IMR-90 (cell line): ENCODE data around the gene CLSTN1. TPM values are rescaled to one million over a fixed set of nuclear protein-coding genes. Genes with fewer than 3 reads are reported as not detected.
A peak's percentile ranks its signal among the peaks of the same experiment; 100 is the strongest.

Experiments used
- ATAC-seq: fragments of 200-7000 bp; cut with Tn5 transposase; 2 replicates; pipeline ENCODE4 v1.9.1; 2020; ENCODE audit warnings: low read depth, mild to moderate bottlenecking, moderate library complexity
- BruUV-seq: library from RNA; stranded (reverse); fragments of 400-500 nt; replicated peaks from 2 replicates; lab custom pipeline; 2021; lab: Mats Ljungman, UMichigan
- CTCF ChIA-PET: fragments of 300-600 bp; formaldehyde crosslinking; extraction: SDS; loops from one replicate; lab custom pipeline; 2021; ENCODE audit warnings: antibody characterized with exemption; lab: Yijun Ruan, JAX
- POLR2A ChIA-PET: fragments of 300-600 bp; sonication (Branson Sonifier 250); formaldehyde crosslinking; loops from one replicate; lab custom pipeline; 2022; ENCODE audit warnings: antibody characterized with exemption; ENCODE audit not compliant: unreplicated experiment; lab: Charles Lee
- DNase-seq: peaks from one replicate; pipeline ENCODE4 v3.0.0; 2013
- H2AFZ ChIP-seq: replicated peaks from 2 replicates; pipeline ENCODE3; 2013; ENCODE audit warnings: low read length, mild to moderate bottlenecking; ENCODE audit not compliant: poor library complexity
- H2AK5ac ChIP-seq: 2 replicates; pipeline ENCODE4 v1.6.1; 2013; ENCODE audit warnings: low read depth, low read length, inconsistent platforms
- H2AK9ac ChIP-seq: replicated peaks from 2 replicates; pipeline ENCODE3; 2013; ENCODE audit warnings: mild to moderate bottlenecking, low read depth, low read length, moderate library complexity; ENCODE audit not compliant: poor library complexity
- H2BK120ac ChIP-seq: 2 replicates; pipeline ENCODE4 v1.6.1; 2013; ENCODE audit warnings: low read depth, low read length, inconsistent platforms
- H2BK15ac ChIP-seq: 3 replicates; pipeline ENCODE4 v1.6.1; 2013; ENCODE audit warnings: low read depth, low read length, inconsistent platforms
- H2BK20ac ChIP-seq: 2 replicates; pipeline ENCODE4 v1.6.1; 2013; ENCODE audit warnings: low read depth, mild to moderate bottlenecking, inconsistent platforms, low read length, moderate library complexity
- H2BK5ac ChIP-seq: 2 replicates; pipeline ENCODE4 v1.6.1; 2013; ENCODE audit warnings: mild to moderate bottlenecking, low read depth, low read length, inconsistent platforms; ENCODE audit not compliant: poor library complexity, severe bottlenecking
- H3K14ac ChIP-seq: replicated peaks from 2 replicates; pipeline ENCODE4 v1.6.1; 2013; ENCODE audit warnings: low read depth, low read length, inconsistent platforms
- H3K18ac ChIP-seq: 2 replicates; pipeline ENCODE4 v1.6.1; 2013; ENCODE audit warnings: low read depth, low read length, control low read depth
- H3K23ac ChIP-seq: 2 replicates; pipeline ENCODE4 v1.6.1; 2013; ENCODE audit warnings: low read depth, low read length, inconsistent platforms
- H3K27ac ChIP-seq: 2 replicates; pipeline ENCODE4 v1.5.1; 2013; ENCODE audit warnings: mild to moderate bottlenecking, control low read depth, low read length; ENCODE audit not compliant: insufficient read depth
- H3K27me3 ChIP-seq: 2 replicates; pipeline ENCODE4 v1.6.1; 2013; ENCODE audit warnings: low read length; ENCODE audit not compliant: control insufficient read depth, insufficient read depth
- H3K36me3 ChIP-seq: 2 replicates; pipeline ENCODE4 v1.6.1; 2013; ENCODE audit warnings: low read length, mixed read lengths; ENCODE audit not compliant: control insufficient read depth, insufficient read depth
- H3K4ac ChIP-seq: 2 replicates; pipeline ENCODE4 v1.6.1; 2013; ENCODE audit warnings: low read depth, low read length, inconsistent platforms
- H3K4me1 ChIP-seq: 2 replicates; pipeline ENCODE4 v1.6.1; 2013; ENCODE audit warnings: low read length, mixed read lengths; ENCODE audit not compliant: control insufficient read depth, insufficient read depth
- H3K4me2 ChIP-seq: 2 replicates; pipeline ENCODE4 v1.6.1; 2013; ENCODE audit warnings: low read depth, mild to moderate bottlenecking, control low read depth, low read length, moderate library complexity
- H3K4me3 ChIP-seq: 2 replicates; pipeline ENCODE4 v1.5.1; 2013; ENCODE audit warnings: low read depth, mild to moderate bottlenecking, control low read depth, low read length, moderate library complexity; ENCODE audit not compliant: insufficient read depth
- H3K56ac ChIP-seq: 2 replicates; pipeline ENCODE4 v1.6.1; 2013; ENCODE audit warnings: low read length, inconsistent platforms; ENCODE audit not compliant: insufficient read depth; ENCODE audit errors: extremely low read depth
- H3K79me1 ChIP-seq, 2 experiments: 2 replicates each; pipeline ENCODE4 v1.6.1; 2013; ENCODE audit warnings: low read length in 2 of 2, inconsistent platforms in 1 of 2, low read depth in 1 of 2
- H3K9ac ChIP-seq: 2 replicates; pipeline ENCODE4 v1.6.1; 2013; ENCODE audit warnings: low read depth, low read length, control low read depth
- H3K9me1 ChIP-seq: 2 replicates; pipeline ENCODE4 v1.6.1; 2013; ENCODE audit warnings: low read length, inconsistent platforms; ENCODE audit not compliant: insufficient read depth
- H3K9me3 ChIP-seq: 2 replicates; pipeline ENCODE4 v1.6.1; 2013; ENCODE audit warnings: low read length; ENCODE audit not compliant: control insufficient read depth, insufficient read depth
- H4K20me1 ChIP-seq: 2 replicates; pipeline ENCODE4 v1.6.1; 2013; ENCODE audit warnings: low read length, inconsistent platforms; ENCODE audit not compliant: insufficient read depth
- H4K5ac ChIP-seq: 2 replicates; pipeline ENCODE4 v1.6.1; 2013; ENCODE audit warnings: mild to moderate bottlenecking, low read depth, low read length, control low read depth
- H4K8ac ChIP-seq, 2 experiments: 2 replicates each; pipeline ENCODE4 v1.6.1; 2013; ENCODE audit warnings: low read depth in 2 of 2, low read length in 2 of 2, control low read depth in 1 of 2, inconsistent platforms in 1 of 2
- H4K91ac ChIP-seq: 2 replicates; pipeline ENCODE4 v1.6.1; 2013; ENCODE audit warnings: low read depth, low read length, inconsistent platforms; ENCODE audit not compliant: insufficient read depth
- BHLHE40 ChIP-seq: fragments of 150-350 bp; IDR thresholded peaks from 2 replicates; pipeline ENCODE4 v1.6.1; 2016; ENCODE audit warnings: mild to moderate bottlenecking, low read depth, low read length
- CEBPB ChIP-seq: IDR thresholded peaks from 2 replicates; pipeline ENCODE4 v1.6.1; 2012; ENCODE audit warnings: low read depth, low read length, improper control_type of control experiment
- CHD1 ChIP-seq: IDR thresholded peaks from 2 replicates; pipeline ENCODE4 v1.6.1; 2012; ENCODE audit warnings: low read depth, low read length, improper control_type of control experiment
- CTCF ChIP-seq: conservative IDR thresholded peaks from 2 replicates; pipeline ENCODE4 v1.5.1; 2012; ENCODE audit warnings: mild to moderate bottlenecking, low read depth, low read length, improper control_type of control experiment
- ELK1 ChIP-seq: fragments of 150-350 bp; IDR thresholded peaks from 2 replicates; pipeline ENCODE4 v1.6.1; 2016; ENCODE audit warnings: low read depth, mild to moderate bottlenecking, low read length, moderate library complexity, borderline replicate concordance
- FOS ChIP-seq: fragments of 150-350 bp; IDR thresholded peaks from 2 replicates; pipeline ENCODE4 v1.6.1; 2016; ENCODE audit warnings: low read depth, low read length
- MAFK ChIP-seq: IDR thresholded peaks from 2 replicates; pipeline ENCODE4 v1.6.1; 2012; ENCODE audit warnings: low read depth, low read length, improper control_type of control experiment
- MAZ ChIP-seq: IDR thresholded peaks from 2 replicates; pipeline ENCODE4 v1.6.1; 2012; ENCODE audit warnings: low read depth, mild to moderate bottlenecking, low read length, improper control_type of control experiment, moderate library complexity, borderline replicate concordance
- MXI1 ChIP-seq: IDR thresholded peaks from 2 replicates; pipeline ENCODE4 v1.6.1; 2012; ENCODE audit warnings: low read depth, mild to moderate bottlenecking, low read length, moderate library complexity, borderline replicate concordance
- POLR2A ChIP-seq: IDR thresholded peaks from 2 replicates; pipeline ENCODE4 v1.6.1; 2012; ENCODE audit warnings: mild to moderate bottlenecking, low read depth, low read length
- RAD21 ChIP-seq: IDR thresholded peaks from 2 replicates; pipeline ENCODE4 v1.6.1; 2012; ENCODE audit warnings: low read length, improper control_type of control experiment
- RCOR1 ChIP-seq: IDR thresholded peaks from 2 replicates; pipeline ENCODE4 v1.6.1; 2012; ENCODE audit warnings: mild to moderate bottlenecking, low read length, improper control_type of control experiment; ENCODE audit not compliant: insufficient replicate concordance
- RFX5 ChIP-seq: IDR thresholded peaks from 2 replicates; pipeline ENCODE4 v1.8.0; 2012; ENCODE audit warnings: low read depth, mild to moderate bottlenecking, low read length, moderate library complexity
- SMC3 ChIP-seq: fragments of 150-350 bp; IDR thresholded peaks from 2 replicates; pipeline ENCODE4 v1.6.1; 2016; ENCODE audit warnings: low read depth, mild to moderate bottlenecking, antibody characterized with exemption, low read length, moderate library complexity
- USF2 ChIP-seq: fragments of 150-350 bp; IDR thresholded peaks from 2 replicates; pipeline ENCODE4 v1.6.1; 2017; ENCODE audit warnings: mild to moderate bottlenecking, antibody characterized with exemption, low read length, low read depth
- WGBS, 2 experiments: methylation state at CpG; one replicate each; pipeline versions ENCODE4 v1.1.5 to v1.1.7; 2013; ENCODE audit warnings: missing lambda C conversion rate in 2 of 2; ENCODE audit not compliant: insufficient read length in 1 of 2; ENCODE audit errors: extremely low coverage in 2 of 2; 5-methylcytosine and 5-hydroxymethylcytosine counted together
- dilution Hi-C: fragments of 300-500 bp; cut with HindIII; formaldehyde crosslinking; loops from one replicate; pipeline ENCODE4 v1.14.3; 2018; ENCODE audit warnings: low sequenced_read_pairs; ENCODE audit not compliant: unreplicated experiment
- in situ Hi-C: fragments of 300-500 bp; cut with MboI; formaldehyde crosslinking; loops from 3 replicates; pipeline ENCODE4 v1.14.3; 2019; ENCODE audit warnings: low sequenced_read_pairs, inconsistent platforms, mixed read lengths
- intact Hi-C: fragments of 100-400 bp; cut with micrococcal nuclease; formaldehyde crosslinking; loops from 2 replicates; pipeline ENCODE4 v1.10.0; 2022
- polyA plus RNA-seq, 3 experiments: library from polyadenylated mRNA; depleted of rRNA; stranded (reverse); fragments of >200 nt; gene quantifications; 2 replicates each; pipeline ENCODE4 v1.2.3, GENCODE V29; 2012; ENCODE audit warnings: low replicate concordance in 1 of 3
- total RNA-seq: library from RNA; depleted of rRNA; stranded (reverse); fragments of >200 nt; gene quantifications from 2 replicates; pipeline ENCODE4 v1.2.3, GENCODE V29; 2012

The CLSTN1 gene
- total and polyA plus RNA-seq, 2 of the 4 experiments (the other 2 are of a cell fraction): 30.1 to 72.2 TPM

DNA sequence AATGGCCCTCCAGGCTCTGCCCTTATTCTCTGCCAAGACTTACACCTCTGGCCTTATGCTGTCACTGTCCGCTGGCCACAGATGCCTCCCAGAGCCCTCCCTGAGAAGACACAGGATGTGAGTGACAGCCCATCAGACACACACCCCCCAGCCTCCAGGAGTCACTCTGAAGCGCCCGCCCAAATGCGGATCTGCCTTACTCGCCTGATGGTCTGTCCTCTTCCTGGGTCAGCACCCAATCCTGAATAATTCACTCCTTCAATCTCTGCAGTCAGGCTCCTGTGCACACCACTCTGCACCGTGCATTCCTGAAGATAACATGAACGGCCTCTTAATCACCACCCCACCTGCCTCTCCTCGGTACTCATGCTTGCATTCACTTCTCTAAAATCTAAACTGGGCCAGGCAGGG, 14.7 kb downstream of the CLSTN1 start:
- Histone ChIP-seq H3K79me1 (peaks cover 23 to 72% of the 10 kb centered on the region in 2 experiments), H3K18ac (no peak overlapping the region), H3K14ac (no peak overlapping the region), H2BK120ac (no peak overlapping the region), H2BK5ac (no peak overlapping the region), H3K36me3 (no peaks in the 10 kb centered on the region; the same call in 1 of the 2 replicates), H3K27ac (no peak overlapping the region), H2AK9ac (no peak overlapping the region), H3K4me1 (peaks cover 7% of the 10 kb centered on the region; the same call in 1 of the 2 replicates), H4K20me1 (peaks cover 76% of the 10 kb centered on the region), H3K4me3 (no peak overlapping the region), H2AK5ac (no peak overlapping the region), H2AFZ (no peak overlapping the region), H3K9me3 (no peaks in the 10 kb centered on the region), H2BK20ac (no peak overlapping the region), H3K27me3 (no peaks in the 10 kb centered on the region), H3K4ac (no peak overlapping the region), H4K5ac (no peak overlapping the region), H3K9ac (no peak overlapping the region), H4K8ac (no peak overlapping the region), H2BK15ac (no peak overlapping the region), H3K4me2 (no peak overlapping the region), H3K9me1 (peaks cover 18% of the 10 kb centered on the region), H3K56ac (no peak overlapping the region), H4K91ac (no peak overlapping the region), H3K23ac (no peak overlapping the region)
- BruUV-seq: no TSS peak
- intact Hi-C loops: no loop called here
- POLR2A ChIA-PET: no interaction called here
- CTCF ChIA-PET: no interaction called here
- TF ChIP-seq MAFK (no peak), MAZ (no peak), ELK1 (no peak), CHD1 (no peak), USF2 (no peak), SMC3 (no peak), RCOR1 (no peak), RAD21 (no peak), CEBPB (no peak), POLR2A (no peak), BHLHE40 (no peak), MXI1 (no peak), FOS (no peak), RFX5 (no peak), CTCF (no peak)
- WGBS, 2 experiments: 90% methylated on average over 1 of the region's 8 CpGs; no CpG with 5 or more reads in 1 of the 2 experiments
- DNase-seq (no peak), ATAC-seq (peak; percentile 37; the same call in 1 of the 2 replicates)
- dilution Hi-C loops: no loop called here
- in situ Hi-C loops: no loop called here
